DND-41 (cell line): ENCODE results near the gene PMEL.
"Not testable (repeated sequence)": the region's sequence is repeated elsewhere in the genome, so short reads cannot be mapped to it uniquely, and the experiment has no call there.

ENCODE experiments used
- ATAC-seq: fragments of 200-7000 bp; cut with Tn5 transposase; 3 replicates; pipeline ENCODE4 v1.9.1; 2021; ENCODE audit warnings: low read depth; ENCODE audit not compliant: insufficient read depth
- DNase-seq: peaks from one replicate; pipeline ENCODE4 v3.0.0-alpha.2; 2020
- H2AFZ ChIP-seq: 2 replicates; pipeline ENCODE4 v1.6.0; 2012; ENCODE audit warnings: low read depth, low read length
- H3K27ac ChIP-seq: 2 replicates; pipeline ENCODE4 v1.5.1; 2012; ENCODE audit warnings: low read length, inconsistent platforms
- H3K27me3 ChIP-seq: fragments of 200-600 bp; sonication (generic); 2 replicates; pipeline ENCODE4 v1.6.0; 2012; ENCODE audit warnings: low read length, mild to moderate bottlenecking, inconsistent platforms; ENCODE audit not compliant: insufficient read depth, poor library complexity
- H3K36me3 ChIP-seq: 2 replicates; pipeline ENCODE4 v1.5.1; 2012; ENCODE audit warnings: low read length, inconsistent platforms; ENCODE audit not compliant: insufficient read depth
- H3K4me1 ChIP-seq: 2 replicates; pipeline ENCODE4 v1.5.1; 2012; ENCODE audit warnings: mild to moderate bottlenecking, low read length; ENCODE audit not compliant: insufficient read depth
- H3K4me2 ChIP-seq: 2 replicates; pipeline ENCODE4 v1.6.0; 2012; ENCODE audit warnings: mild to moderate bottlenecking, moderate library complexity, low read length, inconsistent platforms; ENCODE audit not compliant: insufficient read depth
- H3K4me3 ChIP-seq, 2 experiments: fragments of 200-600 bp in 1 of 2; shearing (Covaris generic) in 1 of 2; 2 replicates each; pipeline ENCODE4 v1.5.1; 2012 to 2016; ENCODE audit warnings: inconsistent platforms in 2 of 2, low read length in 2 of 2, mild to moderate bottlenecking in 2 of 2, low read depth in 1 of 2, moderate library complexity in 1 of 2
- H3K79me2 ChIP-seq: 2 replicates; pipeline ENCODE4 v1.6.0; 2012; ENCODE audit warnings: low read length, inconsistent platforms; ENCODE audit not compliant: insufficient read depth
- H3K9ac ChIP-seq: 2 replicates; pipeline ENCODE4 v1.6.0; 2012; ENCODE audit warnings: low read depth, mild to moderate bottlenecking, inconsistent platforms, low read length, moderate library complexity
- H3K9me3 ChIP-seq: 2 replicates; pipeline ENCODE4 v1.5.1; 2012; ENCODE audit warnings: low read length, moderate library complexity, mild to moderate bottlenecking, inconsistent platforms; ENCODE audit not compliant: insufficient read depth, severe bottlenecking
- H4K20me1 ChIP-seq: 2 replicates; pipeline ENCODE4 v1.6.0; 2012; ENCODE audit warnings: low read length; ENCODE audit not compliant: insufficient read depth
- CTCF ChIP-seq: IDR thresholded peaks from 2 replicates; pipeline ENCODE4 v1.5.1; 2012; ENCODE audit warnings: borderline replicate concordance, low read length, moderate library complexity, mild to moderate bottlenecking; ENCODE audit not compliant: poor library complexity, severe bottlenecking; ENCODE audit errors: extremely low read depth
- EZH2 ChIP-seq: IDR thresholded peaks from 3 replicates; pipeline ENCODE4 v1.6.1; 2012; ENCODE audit warnings: borderline replicate concordance, low read depth, mild to moderate bottlenecking, moderate library complexity, low read length, inconsistent platforms; ENCODE audit not compliant: severe bottlenecking

PMEL gene

GRCh38 chr12:55925371-55925770 lies 40.5 kb downstream of the PMEL start:
- ATAC-seq = no peak
- Histone ChIP-seq H3K4me1 (peaks cover 60% of the 10 kb centered on the region), H3K27me3 (no peaks in the 10 kb centered on the region), H3K4me3 (peak overlapping the region in 1 of 2 experiments; percentile 70; a peak in 1 of 4 replicates), H3K36me3 (peaks cover 45% of the 10 kb centered on the region), H3K9me3 (no peaks in the 10 kb centered on the region), H3K27ac (peak overlapping the region; percentile 99), H3K9ac (no peak overlapping the region; the same call in 1 of the 2 replicates), H3K4me2 (peak overlapping the region; percentile 94), H2AFZ (no peak overlapping the region), H4K20me1 (peaks cover 10% of the 10 kb centered on the region; the same call in 1 of the 2 replicates), H3K79me2 (peaks cover 83% of the 10 kb centered on the region)
- DNase-seq = no peak
- no peak for TF ChIP-seq CTCF
- no peak for TF ChIP-seq EZH2

DNA sequence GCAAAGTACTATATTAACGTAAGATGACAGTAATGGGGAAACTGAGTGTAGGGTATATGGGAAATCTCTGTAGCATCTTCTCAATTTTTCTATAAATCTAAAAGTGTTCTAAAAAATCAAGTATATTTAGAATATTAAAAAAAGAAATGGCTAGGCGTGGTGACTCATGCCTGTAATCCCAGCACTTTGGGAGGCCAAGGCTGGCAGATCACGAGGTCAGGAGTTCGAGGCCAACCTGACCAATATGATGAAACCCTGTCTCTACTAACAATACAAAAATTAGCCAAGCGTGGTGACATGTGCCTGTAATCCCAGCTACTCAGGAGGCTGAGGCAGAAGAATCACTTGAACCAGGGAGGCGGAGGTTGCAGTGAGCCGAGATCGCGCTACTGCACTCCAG lies 42.2 kb downstream of the PMEL start:
- not testable (repeated sequence) for H3K9me3 ChIP-seq, ATAC-seq, H3K4me2 ChIP-seq, H2AFZ ChIP-seq, H3K27ac ChIP-seq, H3K27me3 ChIP-seq, H3K9ac ChIP-seq, H3K4me3 ChIP-seq, DNase-seq
- peaks cover 15% of the 10 kb centered on the region; the same call in 1 of the 2 replicates for H4K20me1 ChIP-seq
- H3K36me3 ChIP-seq = peaks cover 49% of the 10 kb centered on the region
- H3K4me1 ChIP-seq = peaks cover 44% of the 10 kb centered on the region
- H3K79me2 ChIP-seq = peaks cover 97% of the 10 kb centered on the region

GRCh38 chr12:55922126-55922525 lies 43.7 kb downstream of the PMEL start:
- DNase-seq (no peak), ATAC-seq (no peak)
- Histone ChIP-seq H3K27ac (no peak overlapping the region), H3K79me2 (peaks cover 95% of the 10 kb centered on the region), H3K27me3 (no peaks in the 10 kb centered on the region), H3K4me3 (no peak overlapping the region), H3K36me3 (peaks cover 51% of the 10 kb centered on the region), H3K9ac (no peak overlapping the region), H4K20me1 (peaks cover 19% of the 10 kb centered on the region; the same call in 1 of the 2 replicates), H2AFZ (no peak overlapping the region), H3K9me3 (no peaks in the 10 kb centered on the region), H3K4me1 (peaks cover 42% of the 10 kb centered on the region), H3K4me2 (0 out of 2 replicates have a peak overlapping the region, but pooled peaks have one; percentile 19)
- TF ChIP-seq CTCF (no peak), EZH2 (no peak)

- not testable (repeated sequence) for H3K27ac ChIP-seq, H3K27me3 ChIP-seq, H3K4me3 ChIP-seq, H3K9ac ChIP-seq, DNase-seq, H3K4me2 ChIP-seq, H2AFZ ChIP-seq, H3K9me3 ChIP-seq, ATAC-seq
- H3K4me1 ChIP-seq = peaks cover 17% of the 10 kb centered on the region
- peaks cover 31% of the 10 kb centered on the region for H4K20me1 ChIP-seq
- peaks cover 96% of the 10 kb centered on the region for H3K79me2 ChIP-seq
- peaks cover 54% of the 10 kb centered on the region for H3K36me3 ChIP-seq
Observed at GRCh38 chr12:55919032-55919431, 46.8 kb downstream of the PMEL start.
